Lower lobe of right lung (tissue), 2 donors: ENCODE results near the gene SLIT3. TPM values are rescaled to one million over a fixed set of nuclear protein-coding genes. Genes with fewer than 3 reads are reported as not detected.

Experiments used
- ATAC-seq, 2 donors: fragments of 200-7000 bp; cut with Tn5 transposase; one replicate each; pipeline ENCODE4 v1.9.1; 2020 to 2022; ENCODE audit warnings: mild to moderate bottlenecking in 2 of 2, moderate library complexity in 2 of 2
- DNase-seq: peaks from one replicate; pipeline ENCODE4 v3.0.0-alpha.2; 2020
- H3K27ac ChIP-seq: fragments of 200-600 bp; one replicate; pipeline ENCODE4 v1.8.0; 2022
- H3K27me3 ChIP-seq: fragments of 200-600 bp; one replicate; pipeline ENCODE4 v1.8.0; 2022; ENCODE audit warnings: low read depth
- H3K36me3 ChIP-seq: fragments of 200-600 bp; one replicate; pipeline ENCODE4 v1.8.0; 2022; ENCODE audit warnings: mild to moderate bottlenecking
- H3K4me1 ChIP-seq: fragments of 200-600 bp; one replicate; pipeline ENCODE4 v1.8.0; 2022
- H3K4me3 ChIP-seq: fragments of 200-600 bp; one replicate; pipeline ENCODE4 v1.8.0; 2022; ENCODE audit warnings: mild to moderate bottlenecking
- H3K9me3 ChIP-seq: fragments of 200-600 bp; one replicate; pipeline ENCODE4 v1.8.0; 2022
- intact Hi-C: fragments of 100-400 bp; cut with DNase I; formaldehyde crosslinking; loops from one replicate; pipeline ENCODE4 v1.11.0; 2022
- total RNA-seq: library from RNA; stranded (reverse); fragmentation: NEBNext Ultra II Directional; extraction: Animal tissue kit (Norgen Biotek cat#: 25700); gene quantifications from one replicate; pipeline ENCODE4 v1.2.1, GENCODE V29; 2021
- TF ChIP-seq, protein P1 (sequence below): fragments of 200-600 bp; IDR thresholded peaks from one replicate; pipeline ENCODE4 v1.8.0; 2022; ENCODE audit warnings: antibody characterized with exemption, mild to moderate bottlenecking
- donor health status: DM: no; HTN: yes; CAD: no; lungs with severe emphysema.

SLIT3 gene
- total RNA-seq, 1 donor from 2014 or later: 48.6 TPM

DNA sequence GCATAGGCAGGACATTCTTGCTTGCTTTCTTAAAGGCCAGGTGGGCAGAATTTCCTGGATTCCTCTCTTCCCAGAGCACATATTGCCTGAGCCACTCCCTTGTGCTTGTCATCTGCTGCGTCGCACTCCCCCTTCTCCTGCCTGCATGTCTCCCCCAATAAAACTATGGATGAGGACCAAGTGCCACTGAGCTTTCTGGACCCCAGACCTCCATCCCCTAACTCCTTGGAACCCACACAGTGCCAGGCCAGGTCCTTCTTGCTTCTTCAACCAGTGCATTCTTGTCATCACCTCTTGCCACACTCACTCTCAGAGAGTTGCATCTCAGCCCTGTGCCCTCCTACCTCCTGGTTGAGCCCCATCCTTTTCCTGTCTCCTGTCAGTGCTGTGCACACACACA, 563.9 kb downstream of the SLIT3 start:
- intact Hi-C loops: no loop called here

DNA sequence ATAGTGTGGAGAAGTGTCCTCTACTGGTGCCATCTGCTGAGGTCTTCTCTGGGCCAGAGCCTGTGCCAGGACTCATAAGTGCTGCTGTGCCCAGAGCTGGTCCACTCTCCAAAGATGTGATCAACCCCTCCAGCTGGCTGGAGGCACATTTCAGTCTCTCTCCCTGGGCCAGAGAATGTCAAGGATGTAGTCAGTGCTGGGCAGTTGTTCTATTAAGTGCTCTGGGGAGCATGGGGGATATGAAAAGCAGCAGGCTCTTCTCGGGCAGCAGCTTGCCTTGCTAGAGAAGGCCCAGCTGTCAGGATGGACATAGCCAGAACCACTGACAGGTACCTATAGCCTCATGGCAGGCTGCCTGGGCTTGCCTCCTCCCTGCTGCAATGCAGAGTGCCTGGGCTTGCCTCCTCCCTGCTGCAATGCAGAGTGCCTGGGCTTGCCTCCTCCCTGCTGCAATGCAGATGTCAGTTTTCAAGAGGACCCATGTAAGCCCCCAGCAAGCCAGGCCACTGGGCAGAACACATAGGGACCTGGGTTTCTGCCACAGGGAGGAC, 564.6 kb downstream of the SLIT3 start:
- intact Hi-C loops: no loop called here
- Histone ChIP-seq H3K4me1 (no peaks in the 10 kb centered on the region), H3K27ac (peak overlapping the region; percentile 18), H3K36me3 (no peaks in the 10 kb centered on the region), H3K27me3 (no peaks in the 10 kb centered on the region), H3K4me3 (no peak overlapping the region), H3K9me3 (no peaks in the 10 kb centered on the region)
- ATAC-seq: peak; percentile 32 to 41
- no peak for DNase-seq
- TF ChIP-seq, protein P1, sequence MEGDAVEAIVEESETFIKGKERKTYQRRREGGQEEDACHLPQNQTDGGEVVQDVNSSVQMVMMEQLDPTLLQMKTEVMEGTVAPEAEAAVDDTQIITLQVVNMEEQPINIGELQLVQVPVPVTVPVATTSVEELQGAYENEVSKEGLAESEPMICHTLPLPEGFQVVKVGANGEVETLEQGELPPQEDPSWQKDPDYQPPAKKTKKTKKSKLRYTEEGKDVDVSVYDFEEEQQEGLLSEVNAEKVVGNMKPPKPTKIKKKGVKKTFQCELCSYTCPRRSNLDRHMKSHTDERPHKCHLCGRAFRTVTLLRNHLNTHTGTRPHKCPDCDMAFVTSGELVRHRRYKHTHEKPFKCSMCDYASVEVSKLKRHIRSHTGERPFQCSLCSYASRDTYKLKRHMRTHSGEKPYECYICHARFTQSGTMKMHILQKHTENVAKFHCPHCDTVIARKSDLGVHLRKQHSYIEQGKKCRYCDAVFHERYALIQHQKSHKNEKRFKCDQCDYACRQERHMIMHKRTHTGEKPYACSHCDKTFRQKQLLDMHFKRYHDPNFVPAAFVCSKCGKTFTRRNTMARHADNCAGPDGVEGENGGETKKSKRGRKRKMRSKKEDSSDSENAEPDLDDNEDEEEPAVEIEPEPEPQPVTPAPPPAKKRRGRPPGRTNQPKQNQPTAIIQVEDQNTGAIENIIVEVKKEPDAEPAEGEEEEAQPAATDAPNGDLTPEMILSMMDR: no peak

More for the DNA sequence above, 563.9 kb downstream of the SLIT3 start:
- H3K9me3 ChIP-seq: no peaks in the 10 kb centered on the region
- no peaks in the 10 kb centered on the region for H3K27me3 ChIP-seq
- TF ChIP-seq, protein P1: no peak
- H3K27ac ChIP-seq: no peak overlapping the region
- H3K4me3 ChIP-seq: no peak overlapping the region
- DNase-seq: no peak
- ATAC-seq: no peak
- H3K36me3 ChIP-seq: no peaks in the 10 kb centered on the region
- no peaks in the 10 kb centered on the region for H3K4me1 ChIP-seq

DNA sequence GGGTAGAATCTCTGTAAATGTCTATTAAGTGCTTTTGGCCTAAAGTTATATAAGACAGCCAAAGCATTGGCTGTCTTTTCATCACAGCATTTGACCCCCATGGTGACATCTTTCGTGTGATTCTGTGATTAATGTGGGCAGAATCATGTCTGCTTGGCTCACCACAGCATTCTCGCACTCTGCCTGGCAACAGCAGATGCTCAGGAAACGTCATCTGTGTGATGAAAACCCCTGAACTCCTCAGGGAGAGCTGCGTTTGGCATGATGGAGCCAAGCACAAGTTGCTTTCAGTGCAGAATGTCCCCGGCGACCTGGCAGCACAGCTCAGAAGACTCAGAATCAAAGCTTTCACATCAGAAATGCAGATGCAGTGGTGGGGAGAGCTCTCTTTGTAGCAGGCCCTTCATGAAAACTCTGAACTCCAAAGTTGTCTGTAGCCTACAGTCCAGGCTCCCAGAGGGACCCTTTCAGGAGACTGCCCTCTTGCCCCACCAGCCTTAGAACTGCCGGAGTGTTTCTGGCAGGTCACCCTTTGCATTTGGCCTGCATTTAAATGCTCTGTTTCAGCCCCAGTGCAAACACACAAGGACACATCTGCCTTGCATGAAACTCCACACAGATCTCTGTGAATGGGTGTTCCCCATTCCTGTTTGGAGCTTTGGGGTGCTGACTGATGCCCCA, 566.2 kb downstream of the SLIT3 start:
- no peaks in the 10 kb centered on the region for H3K27me3 ChIP-seq
- H3K36me3 ChIP-seq: no peaks in the 10 kb centered on the region
- no peaks in the 10 kb centered on the region for H3K4me1 ChIP-seq
- H3K4me3 ChIP-seq: no peak overlapping the region
- TF ChIP-seq, protein P1: no peak
- intact Hi-C loops: no loop called here
- H3K27ac ChIP-seq: peak overlapping the region; percentile 69
- no peaks in the 10 kb centered on the region for H3K9me3 ChIP-seq
- peak; percentile 60 to 71 for ATAC-seq
- DNase-seq: no peak

DNA sequence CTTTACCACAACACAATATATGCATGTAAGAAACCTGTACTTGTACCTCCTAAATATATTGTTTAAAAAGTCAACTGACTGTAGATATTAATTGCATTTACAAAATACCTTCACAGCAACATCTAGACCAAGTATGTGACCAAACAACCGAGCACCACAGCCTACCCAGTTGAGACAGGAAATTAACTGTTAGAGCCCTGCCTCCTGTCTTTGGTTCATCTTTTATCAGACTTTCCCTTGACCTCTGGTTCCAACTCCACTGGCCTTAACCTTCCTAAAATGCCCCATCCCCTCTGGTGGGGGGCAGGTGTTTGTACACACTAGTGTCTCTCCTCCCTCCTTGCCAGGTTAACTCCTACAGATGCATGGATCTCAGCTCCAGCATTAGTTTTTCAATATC, 566.8 kb downstream of the SLIT3 start:
- Histone ChIP-seq H3K36me3 (no peaks in the 10 kb centered on the region), H3K4me3 (no peak overlapping the region), H3K9me3 (peaks cover 4% of the 10 kb centered on the region), H3K4me1 (no peaks in the 10 kb centered on the region), H3K27me3 (no peaks in the 10 kb centered on the region), H3K27ac (no peak overlapping the region)
- no peak for ATAC-seq
- TF ChIP-seq, protein P1: no peak
- intact Hi-C loops: no loop called here
- no peak for DNase-seq

DNA sequence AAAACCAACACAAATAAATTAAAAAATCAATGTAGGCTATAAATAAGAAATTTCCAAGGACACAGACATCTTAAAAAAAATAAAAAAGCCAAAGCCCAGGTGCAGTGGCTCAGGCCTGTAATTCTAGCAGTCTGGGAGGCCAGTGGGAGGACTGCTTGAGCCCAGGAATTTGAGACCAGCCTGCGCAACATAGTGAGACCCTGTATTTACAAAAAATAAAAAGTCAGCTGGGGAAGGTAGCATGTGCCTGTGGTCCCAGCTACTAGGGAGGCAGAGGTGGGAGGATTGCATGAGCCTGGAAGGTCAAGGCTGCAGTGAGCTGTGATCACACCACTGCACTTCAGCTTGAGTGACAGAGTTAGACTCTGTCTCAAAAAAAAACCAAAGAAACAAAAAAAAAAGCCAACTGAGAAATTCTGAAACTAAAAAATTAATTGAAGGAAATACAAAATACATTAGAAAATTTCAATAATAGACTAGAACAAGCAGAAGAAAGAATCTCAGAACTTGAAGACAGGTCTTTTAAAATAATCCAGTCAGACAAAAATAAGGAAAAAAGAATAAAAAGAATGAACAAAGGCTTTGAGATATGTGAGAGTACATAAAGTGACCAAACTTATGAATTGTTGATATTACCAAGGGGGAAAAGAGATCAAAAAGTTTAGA, 572.3 kb downstream of the SLIT3 start:
- H3K27ac ChIP-seq: no peak overlapping the region
- no peak overlapping the region for H3K4me3 ChIP-seq
- intact Hi-C loops: no loop called here
- TF ChIP-seq, protein P1: no peak
- H3K4me1 ChIP-seq: no peaks in the 10 kb centered on the region
- peaks cover 12% of the 10 kb centered on the region for H3K9me3 ChIP-seq
- ATAC-seq (no peak), DNase-seq (no peak)
- no peaks in the 10 kb centered on the region for H3K36me3 ChIP-seq
- peaks cover 8% of the 10 kb centered on the region for H3K27me3 ChIP-seq
